GM21529 (cell line): ENCODE data around the gene TNFAIP2.
A peak's percentile ranks its signal among the peaks of the same experiment; 100 is the strongest.
"Not testable (repeated sequence)": the region's sequence is repeated elsewhere in the genome, so short reads cannot be mapped to it uniquely, and the experiment has no call there.

ENCODE experiments used
- ATAC-seq: cut with Tn5 transposase; IDR thresholded peaks from one replicate; pipeline ENCODE4 v1.9.1; 2021; ENCODE audit not compliant: unreplicated experiment

TNFAIP2 gene

DNA sequence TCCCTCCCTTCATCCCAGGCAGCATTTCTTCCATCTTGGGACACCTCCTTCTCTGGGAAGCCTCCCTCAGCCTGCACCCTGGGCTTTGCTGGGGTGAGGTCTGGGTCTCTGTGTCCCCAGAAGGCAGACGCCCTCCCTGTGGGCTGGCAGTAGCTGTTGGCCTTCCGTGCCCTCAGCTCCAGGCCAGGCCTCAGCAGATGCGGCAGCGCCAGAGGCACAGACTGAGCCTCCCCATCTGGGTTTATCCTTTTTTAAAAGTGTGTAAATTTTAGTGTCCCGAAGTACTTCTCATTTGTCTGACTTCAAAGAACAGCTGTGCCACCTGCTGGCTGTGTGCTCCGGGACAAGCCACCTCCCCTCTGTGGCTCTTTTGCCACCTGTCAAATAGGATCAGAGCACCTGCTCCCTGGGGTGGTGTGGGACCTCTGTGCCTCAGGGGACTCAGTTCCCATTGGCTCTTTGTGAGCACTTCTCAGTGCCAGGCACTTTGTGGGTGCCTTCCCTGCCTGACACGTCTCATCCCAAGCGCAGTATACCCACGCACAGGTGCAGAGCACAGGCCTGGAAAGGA, 17.6 kb upstream of the TNFAIP2 start:
- no peak for ATAC-seq

DNA sequence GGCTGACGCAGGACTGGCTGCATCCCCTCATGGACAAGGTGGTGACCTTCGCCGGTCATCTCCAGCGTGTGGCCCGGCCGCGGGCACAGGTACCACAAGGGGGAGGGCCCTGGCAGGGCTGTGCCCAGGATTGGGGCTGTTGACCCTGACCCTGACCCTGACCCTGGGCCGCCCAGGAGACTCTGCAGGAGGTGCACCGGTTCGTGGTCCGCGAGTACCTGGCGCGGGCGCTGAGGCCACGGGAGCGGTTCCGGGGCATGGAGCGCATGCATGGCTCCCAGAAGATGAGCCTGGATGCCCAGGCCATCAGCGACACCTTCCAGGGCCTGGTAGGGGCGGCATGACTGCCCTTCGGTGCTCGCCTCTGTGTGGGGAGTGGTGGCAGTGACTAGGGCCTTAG, 15.8 kb upstream of the TNFAIP2 start:
- no peak for ATAC-seq

DNA sequence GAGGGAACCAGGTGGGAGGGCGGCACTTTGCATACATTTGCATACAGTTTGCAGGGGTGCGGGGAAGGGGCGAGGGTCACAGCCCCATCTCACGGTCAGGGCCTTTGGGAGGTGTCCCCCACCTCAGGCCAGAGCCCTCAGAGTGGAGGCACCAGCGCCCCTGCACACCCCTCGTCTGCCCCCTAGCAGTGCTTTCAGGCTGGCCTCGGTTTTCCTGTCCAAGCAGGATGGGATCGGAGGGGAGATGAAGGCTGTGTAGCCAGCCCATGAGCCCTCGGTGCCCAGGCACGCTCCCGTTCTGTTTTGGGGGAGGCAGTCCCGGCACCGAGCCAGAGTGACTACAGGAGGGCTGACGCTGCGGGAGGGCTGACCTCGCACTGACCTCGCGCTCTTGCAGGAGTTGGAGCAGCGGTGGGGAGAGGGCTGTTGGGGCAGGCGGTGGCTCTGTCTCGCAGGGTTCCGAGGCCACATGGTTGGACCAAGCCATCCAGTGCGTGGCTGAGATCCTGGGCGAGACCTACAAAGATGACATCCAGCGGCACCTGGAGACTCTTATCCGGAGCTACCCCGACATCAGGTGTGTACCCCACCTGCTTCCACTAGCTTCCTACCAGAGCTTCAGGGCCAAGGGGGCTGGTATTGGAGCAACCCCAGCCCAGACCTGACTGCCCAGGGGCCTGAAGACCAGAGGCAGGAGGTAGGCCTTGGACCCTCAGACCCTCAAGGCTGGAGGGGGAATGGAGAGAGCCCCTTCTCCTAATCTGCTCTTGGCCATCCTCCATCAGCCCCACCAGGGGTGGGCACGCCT, 15.1 kb upstream of the TNFAIP2 start:
- no peak for ATAC-seq

DNA sequence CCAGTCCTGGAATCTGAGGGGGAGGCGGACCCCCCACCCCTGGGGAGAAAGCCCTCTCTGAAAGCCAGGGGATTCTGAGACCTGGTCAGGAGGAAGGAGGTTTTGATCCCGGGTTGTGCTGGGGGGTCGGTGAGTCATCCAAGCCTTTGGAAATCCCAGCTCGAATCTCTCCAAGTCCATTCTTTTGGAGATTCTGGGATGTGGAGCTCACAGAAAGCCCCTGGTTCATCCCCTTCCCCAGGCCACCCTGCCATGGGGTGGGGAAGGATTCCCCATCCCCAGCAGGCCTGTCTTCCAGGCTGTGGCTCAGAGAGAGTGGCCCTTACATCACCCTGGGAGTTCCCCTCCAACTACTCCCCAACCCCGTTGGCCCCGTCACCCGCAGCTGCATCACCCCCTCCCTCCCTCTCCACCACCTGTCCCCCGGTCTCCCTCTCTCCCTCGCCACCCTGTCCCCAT, 14.5 kb upstream of the TNFAIP2 start:
- ATAC-seq = peak; percentile 37

DNA sequence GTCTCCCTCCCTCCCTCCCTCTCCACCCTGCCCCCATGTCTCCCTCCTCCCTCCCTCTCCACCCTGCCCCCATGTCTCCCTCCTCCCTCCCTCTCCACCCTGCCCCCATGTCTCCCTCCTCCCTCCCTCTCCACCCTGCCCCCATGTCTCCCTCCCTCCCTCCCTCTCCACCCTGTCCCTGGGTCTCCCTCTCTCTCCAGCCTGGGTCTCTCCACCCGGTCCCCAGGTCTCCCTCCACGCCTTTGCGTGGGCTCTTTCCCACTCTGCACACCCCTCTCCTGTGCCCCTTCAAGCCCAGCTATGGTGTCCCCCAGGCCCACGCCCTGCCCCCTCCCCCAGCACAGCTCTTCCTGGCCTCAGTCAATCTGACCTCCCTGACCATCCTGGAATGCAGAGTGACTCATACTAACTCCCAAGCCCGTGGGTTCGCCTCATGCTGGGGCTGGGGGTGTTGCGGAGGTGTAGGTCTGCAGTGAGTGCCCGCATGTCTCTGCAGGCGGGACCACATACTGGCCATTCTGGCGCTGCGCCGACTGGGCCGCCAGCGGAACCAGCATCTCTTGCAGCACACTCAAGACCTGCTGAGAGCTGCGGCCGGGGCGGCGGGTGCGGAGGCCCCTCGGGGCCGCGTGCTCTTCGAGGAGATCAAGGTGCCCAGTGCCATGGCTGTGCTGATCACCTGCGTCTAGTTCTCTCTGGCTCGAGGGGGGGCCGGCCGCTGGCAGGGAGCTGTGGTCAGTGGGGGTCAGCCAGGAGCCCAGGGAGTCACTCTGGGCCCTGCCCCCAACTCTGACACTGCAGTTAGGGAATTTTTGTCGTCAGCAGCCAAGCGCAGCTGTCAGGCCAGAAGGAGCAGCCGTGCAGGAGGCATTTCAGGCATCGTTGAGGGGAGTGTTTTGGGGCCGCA, 13.5 kb upstream of the TNFAIP2 start:
- no peak for ATAC-seq

DNA sequence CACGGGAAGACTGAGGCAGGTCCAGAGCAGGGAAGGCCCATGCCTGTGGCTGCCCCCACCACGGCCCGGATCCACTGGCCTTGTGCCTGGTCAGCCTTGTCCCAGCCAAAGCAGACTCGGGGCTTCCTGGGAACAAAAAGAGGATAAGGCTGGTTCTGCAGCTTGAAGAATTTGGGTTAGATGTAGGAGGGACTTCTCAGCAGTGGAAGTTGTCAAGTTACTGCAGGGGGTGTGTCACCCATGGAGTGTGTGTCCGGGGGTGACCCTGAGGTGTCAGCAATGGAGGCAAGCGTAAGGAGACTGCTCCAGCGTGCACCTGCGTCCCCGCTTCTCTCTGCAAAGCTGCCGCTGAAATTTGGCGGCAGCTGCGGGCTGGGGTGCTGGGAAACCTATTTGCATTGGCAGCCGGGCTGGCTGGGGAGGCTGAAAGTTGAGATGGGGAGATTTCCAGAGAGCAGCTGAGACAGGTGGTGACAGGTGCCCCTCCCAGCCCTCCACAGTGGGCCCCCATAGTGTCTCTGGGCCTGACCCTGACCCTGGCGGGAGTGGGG, 12.5 kb upstream of the TNFAIP2 start:
- ATAC-seq = peak; percentile 42

DNA sequence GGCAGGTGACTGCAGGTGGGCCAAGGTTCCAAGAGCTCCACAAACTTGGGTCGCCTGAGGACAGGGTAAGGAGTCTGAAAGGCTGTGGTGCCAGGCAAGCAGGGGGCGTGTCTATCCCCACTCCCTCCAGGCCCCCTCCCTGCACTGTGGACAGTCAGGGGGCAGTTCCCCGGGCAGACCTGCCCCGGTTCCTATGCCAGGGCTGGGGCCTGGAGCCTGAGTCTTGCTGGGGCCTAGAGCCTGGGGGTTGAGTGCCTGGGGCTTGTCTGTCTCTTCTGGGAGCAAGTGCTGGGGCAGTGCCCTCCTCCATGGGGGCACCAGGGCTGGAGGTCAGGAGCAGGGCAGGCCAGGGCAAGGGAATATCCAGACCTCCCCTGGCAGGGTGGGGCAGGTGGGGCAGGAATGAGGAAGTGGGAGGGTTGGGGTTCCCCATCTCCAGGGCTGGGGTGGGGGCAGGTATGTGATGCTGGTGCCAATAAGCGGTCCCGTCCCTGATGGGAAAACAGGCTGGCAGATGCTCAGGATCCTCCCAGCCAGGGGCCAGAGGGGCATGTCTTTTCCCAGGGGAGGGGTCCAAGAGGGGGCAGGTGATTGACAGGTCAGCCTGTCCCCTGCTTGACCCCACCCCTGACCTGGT, 11.9 kb upstream of the TNFAIP2 start:
- ATAC-seq = no peak

DNA sequence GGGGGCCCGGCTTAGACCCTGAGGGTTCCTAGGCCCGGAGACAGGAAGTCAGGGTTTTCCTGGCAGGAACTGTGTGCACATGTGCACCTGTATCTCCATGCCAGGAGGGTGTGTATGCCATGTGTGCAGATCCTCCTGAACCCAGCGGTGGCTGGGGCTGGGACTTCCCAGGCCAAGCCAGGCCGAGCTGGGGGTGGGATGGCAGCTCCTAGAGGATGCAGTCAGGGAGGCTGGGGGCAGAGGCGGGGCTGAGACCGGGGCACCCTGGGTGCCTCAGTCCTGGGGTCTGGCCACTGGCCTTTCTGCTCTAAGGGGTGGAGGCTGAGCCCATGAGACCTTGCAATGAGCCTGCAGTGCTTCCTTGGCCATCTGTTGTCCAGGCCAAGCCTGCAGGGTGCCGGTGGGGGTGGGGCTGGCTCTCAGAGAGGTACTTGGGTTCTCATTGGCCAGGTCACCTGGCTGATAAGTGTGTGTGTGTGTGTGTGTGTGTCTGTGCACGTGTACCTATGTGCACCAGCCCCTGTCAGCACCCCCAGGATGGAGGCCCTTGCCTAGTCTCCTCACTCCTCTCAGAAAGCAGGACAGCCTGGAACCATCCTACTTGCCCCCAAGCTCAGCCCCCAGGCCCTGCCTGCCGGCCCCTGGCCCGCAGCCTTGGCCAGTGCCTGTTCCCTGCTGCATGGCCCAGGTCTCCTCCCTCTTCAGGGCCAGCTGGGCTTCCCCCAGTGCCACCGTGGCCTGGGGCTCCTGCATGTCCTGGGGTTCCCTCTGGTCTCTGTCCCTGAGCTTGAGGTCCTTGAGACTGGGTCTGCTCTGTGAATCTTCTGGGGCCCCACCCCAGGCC, 10.6 kb upstream of the TNFAIP2 start:
- ATAC-seq = no peak

DNA sequence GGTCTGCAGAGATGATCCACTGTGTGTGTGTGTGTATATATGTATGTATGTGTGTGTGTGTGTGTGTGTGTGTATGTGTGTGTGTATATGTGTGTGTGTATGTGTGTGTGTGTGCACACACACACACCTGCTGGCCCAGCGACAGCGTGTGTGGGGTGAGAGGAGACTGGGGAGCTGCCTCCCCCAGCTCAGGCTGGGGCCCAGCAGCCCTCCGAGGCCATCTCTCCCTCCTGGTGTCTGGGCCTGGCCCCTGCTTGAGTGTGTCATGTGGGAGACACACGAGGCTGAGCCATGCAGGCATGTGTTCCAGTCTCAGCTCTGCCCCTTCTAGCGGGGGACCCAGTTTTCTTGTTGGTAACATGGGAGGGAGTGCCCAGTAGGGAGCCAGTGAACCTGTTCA, 10.0 kb upstream of the TNFAIP2 start:
- no peak for ATAC-seq

DNA sequence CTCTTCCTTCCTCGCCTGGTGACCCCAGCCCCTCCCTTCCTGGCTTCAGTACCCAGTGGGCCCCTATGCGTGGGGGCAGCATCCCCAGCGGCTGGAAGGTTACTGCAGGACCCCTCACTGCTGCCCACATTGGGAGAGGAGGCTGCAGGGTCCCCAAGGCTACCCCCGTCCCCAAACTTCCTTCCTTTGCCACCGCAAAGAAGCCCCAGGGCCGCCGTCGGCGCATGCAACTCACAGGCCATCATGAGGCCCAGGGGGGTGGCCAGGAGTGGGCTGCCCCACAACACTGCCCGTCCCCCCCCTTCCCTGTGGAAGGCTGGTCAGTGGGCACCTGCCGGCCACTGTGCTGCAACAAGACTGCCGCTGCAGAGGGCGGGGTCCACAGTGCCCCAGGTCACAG, 9.5 kb upstream of the TNFAIP2 start:
- ATAC-seq = no peak

DNA sequence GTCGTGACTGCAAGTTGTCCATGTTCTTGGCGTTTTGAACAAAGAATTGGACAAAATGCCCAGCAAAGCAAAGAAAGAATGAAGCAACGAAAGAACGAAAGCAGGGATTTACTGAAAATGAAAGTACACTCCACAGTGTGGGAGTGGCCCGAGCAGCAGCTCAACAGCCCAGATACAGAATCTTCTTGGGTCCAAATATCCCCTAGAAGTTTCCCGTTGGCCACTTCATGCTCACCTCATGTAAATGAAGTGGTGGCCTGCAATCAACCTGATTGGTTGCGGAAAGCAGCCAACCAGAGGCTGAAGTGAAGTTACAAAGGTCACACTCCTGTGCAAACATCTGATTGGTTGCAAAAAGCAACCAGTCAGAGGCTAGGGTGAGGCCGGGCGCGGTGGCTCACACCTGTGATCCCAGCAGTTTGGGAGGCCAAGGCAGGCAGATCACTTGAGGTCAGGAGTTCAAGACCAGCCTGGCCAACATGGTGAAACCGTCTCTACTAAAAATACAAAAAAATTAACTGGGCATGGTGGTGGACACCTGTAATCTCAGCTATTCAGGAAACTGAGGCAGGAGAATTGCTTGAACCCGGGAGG, 8.1 kb upstream of the TNFAIP2 start:
- not testable (repeated sequence) for ATAC-seq

DNA sequence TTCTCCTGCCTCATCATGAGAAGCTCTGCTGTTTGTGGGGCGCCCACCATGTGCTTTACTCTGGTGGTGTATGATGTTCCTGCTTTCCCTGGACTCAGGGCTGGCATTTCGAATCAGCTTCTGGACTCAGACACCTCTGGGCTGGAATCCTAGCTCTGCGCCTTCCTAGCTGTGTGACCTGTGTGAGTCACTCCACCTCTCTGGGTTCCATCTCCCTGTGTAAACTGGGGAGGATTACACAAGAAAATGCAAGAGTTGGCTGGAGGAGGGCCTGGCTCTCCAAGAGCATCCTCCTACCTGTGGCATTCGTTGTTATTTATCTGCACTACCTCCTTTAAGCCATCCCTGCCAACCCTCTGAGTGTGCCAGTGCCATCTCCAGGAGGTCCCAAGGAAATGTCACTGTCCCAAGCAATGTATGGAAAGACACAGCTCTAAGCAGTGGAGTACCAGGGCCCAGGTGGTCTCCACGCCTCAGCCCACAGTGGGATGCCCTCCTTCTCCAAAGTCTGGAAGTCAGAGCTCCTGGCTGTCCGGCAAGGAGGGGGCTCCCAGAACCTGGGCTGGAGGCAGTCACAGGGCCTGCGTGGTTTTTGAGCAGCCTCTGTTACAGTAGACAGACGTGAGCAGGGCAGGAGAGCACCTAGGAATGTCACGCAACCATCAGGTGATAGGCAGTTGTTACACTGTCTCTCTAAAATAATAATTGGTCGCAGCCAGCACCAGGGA, 7.3 kb upstream of the TNFAIP2 start:
- ATAC-seq = no peak

DNA sequence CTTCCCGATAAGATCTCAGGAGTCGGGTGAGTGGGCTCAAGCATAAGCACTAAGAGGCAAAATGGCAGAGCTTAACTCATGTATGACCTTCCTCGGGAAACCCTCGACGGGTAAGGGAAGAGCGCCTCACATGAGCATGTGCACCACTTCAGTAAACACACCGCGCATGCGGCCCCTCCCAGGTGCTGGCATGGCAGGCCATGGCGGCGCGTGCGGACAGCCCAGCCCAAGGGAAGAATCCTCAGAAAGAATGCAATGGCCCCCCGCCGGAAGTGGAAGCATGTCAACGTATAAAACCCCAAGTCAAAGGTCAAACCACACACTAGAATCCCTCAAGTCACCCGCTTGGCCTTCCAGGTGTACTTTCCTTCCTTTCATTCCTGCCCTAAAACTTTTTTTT, 6.6 kb upstream of the TNFAIP2 start:
- ATAC-seq = no peak

DNA sequence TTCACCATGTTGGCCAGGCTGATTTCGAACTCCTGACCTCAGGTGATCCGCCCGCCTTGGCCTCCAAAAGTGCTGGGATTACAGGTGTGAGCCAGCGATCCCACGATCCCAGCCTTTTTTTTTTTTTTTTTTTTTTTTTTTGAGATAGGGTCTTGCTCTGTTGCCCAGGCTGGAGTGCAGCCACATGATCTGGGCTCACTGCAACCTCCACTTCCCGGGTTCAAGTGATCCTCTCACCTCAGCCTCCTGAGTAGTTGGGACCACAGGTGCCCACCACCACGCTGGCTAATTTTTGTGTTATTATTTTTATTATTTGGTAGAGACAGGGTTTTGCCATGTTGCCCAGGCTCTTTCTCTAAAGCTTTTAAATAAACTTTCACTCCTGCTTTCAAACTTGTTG, 5.8 kb upstream of the TNFAIP2 start:
- ATAC-seq = not testable (repeated sequence)

DNA sequence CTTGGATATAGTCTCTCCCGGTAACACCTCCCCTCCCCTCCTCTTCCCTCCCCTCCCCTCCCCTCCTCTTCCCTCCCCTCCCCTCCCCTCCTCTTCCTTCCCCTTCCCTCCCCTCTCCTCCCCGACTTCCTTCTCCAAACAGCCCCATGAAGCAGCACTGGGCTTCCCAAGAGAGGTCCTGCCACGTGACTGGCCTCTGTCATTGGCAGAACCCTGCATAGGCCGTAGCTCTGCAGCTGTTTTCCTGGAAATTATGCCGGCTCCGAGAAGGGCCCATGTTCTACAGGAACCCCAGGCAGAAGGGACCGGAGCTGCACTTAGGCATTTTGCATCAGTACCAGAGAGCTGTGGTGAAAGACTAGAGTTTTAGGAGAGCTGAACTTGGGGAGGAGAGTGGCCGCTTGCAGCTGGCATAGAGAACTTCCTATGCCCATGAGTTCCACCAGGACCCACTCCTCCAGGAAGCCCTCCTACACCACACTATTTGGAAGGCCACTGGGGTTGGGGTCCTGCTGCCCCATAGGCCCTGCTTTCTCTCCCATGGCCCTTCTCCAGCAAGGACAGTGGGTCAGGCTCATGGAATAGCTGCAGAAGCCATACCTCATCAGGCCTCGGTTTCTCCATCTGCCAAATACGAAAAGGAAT, 5.1 kb upstream of the TNFAIP2 start:
- no peak for ATAC-seq

DNA sequence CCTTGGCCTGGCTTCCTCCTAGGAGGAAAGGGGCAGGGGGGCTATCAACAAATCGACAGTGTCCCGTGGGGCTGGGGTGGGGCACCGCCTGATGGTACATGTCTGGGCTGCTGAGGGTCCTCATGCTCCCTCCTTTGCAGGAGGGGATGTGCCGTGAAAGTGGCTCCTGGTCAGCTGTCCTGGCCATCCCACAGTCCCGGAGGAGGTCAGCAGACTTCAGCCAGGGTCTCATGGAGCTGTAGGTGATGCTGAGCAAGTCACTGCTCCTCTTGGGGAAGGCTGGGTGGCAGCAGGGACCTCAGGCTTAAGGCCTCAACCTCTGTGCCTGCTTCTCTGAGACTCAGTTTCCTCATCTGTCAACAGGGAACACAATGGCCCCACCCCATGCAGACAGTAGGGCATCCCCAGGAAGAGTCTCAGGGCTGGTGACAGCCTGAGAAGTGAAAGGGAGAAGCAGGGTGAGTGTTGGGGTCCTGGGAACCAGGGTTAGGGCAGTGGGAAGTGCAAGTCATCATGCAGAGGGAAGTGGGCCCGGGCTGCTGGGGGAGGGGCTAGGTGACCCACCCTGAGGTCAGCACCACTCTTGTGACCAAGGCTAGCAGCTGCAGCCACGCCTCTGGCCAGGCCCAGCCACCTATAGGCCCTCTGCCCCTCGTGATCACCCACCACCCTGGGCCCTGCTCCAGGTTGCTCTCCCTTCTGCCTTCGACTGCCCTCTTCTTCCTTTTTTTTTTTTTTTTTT, 4.4 kb upstream of the TNFAIP2 start:
- no peak for ATAC-seq

DNA sequence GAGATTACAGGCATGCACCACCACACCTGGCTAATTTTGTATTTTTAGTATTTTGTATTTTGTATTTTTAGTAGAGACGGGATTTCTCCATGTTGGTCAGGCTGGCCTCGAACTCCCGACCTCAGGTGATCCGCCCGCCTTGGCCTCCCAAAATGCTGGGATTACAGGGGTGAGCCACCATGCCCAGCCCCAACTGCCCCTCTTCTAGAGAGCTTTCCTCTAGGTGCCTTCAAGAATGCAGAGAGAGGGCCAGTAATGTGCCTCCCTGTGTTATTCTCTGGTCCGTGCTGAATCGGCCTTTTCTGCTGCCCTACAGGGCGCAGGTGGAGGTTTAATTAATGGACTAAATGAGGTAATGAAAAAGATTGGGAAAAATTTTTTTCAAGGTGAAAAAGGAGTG, 3.7 kb upstream of the TNFAIP2 start:
- not testable (repeated sequence) for ATAC-seq
